Measurements from ENCODE around the gene TIAM1.
A peak's percentile ranks its signal among the peaks of the same experiment; 100 is the strongest.

The TIAM1 gene

DNA sequence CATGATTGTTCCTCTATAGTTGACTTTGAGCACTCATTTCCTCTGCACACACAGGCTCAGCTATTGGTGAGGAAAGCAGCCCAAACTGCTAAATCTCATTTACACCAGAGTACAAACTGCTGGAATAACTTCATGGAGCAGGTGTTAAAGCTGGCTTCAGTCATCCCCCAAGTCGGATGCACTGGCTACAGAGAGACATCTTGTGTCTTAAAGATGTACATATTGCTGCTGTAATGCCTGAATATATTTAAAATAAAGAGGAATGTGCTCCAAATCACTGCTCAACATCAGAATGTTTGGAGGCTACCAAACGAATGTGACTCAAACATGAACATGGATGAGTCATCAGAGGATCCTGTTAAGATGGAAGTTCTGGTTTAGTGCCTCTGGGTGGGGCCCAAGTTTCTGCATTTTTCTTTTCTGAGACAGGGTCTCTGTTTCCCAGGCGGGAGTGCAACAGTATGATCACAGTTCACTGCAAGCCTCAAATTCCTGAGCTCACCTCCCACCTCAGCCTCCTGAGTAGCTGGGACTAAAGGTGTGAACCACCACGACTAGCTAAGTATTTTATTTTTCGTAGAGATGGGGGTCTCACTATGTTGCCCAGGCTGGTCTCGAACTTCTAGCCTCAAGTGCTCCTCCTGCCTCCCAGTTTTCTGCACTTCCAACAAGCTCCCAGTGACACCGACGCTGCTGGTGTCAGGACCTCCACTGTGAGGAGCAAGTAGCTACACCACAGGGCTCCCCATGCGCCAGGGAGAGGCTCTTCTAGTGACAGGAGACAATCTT is 226.7 kb downstream of the TIAM1 start:
- DNase-seq: no peak

DNA sequence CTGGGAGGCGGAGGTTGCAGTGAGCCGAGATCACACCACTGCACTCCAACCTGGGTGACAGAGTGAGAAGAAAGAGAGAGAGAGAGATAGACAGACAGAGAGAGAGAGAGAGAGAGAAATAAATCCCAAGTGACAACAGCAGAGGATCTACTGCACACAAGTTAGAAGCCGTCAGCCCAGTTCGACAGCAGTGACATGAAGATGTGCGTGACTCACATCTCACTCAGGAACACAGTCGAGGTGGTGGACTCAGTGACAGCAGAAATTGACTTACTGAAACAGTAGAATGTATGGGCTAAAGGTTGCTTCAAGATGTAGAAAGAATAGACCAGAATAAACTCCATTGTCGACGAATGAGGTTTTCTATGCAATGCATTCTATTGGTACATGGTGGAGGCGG is 228.8 kb downstream of the TIAM1 start:
- DNase-seq: no peak

DNA sequence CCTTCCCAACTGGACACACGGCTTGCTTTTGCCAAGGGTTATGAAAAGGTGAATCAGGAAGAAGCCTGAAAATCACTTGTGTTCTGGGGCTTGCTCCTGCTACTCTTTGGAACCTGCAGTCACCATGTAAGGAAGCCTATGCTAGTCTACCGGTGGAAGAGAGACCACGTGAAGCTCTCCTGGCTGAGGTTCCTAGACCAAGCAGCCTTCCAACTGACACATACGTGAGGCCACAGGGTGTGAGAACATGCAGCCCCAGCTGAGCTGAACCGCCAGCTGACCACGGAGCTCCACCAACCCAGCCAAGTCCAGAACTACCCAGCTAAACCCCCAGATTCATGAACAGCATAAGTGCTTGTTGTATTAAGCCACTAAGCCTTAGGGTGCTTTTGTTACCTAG is 233.0 kb downstream of the TIAM1 start:
- DNase-seq: no peak

DNA sequence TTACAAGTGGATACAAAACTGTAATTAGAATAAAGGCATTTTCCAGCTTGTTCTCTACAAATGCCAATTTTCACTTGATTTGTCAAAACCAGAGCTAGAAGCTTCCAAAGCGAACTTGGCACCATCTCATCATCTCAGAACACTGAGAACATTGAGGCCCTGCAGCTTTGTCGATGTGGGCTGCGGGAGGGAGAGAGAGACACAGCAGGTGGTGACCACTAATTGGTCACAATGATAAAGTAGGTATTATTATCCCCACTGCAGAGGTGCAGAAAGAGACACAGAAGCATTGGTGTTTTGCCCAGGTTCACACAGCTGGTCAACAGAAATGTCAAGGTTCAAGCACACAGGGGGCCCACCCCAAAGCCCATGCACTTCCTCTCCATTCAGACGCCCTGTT is 233.6 kb downstream of the TIAM1 start:
- no peak for DNase-seq

DNA sequence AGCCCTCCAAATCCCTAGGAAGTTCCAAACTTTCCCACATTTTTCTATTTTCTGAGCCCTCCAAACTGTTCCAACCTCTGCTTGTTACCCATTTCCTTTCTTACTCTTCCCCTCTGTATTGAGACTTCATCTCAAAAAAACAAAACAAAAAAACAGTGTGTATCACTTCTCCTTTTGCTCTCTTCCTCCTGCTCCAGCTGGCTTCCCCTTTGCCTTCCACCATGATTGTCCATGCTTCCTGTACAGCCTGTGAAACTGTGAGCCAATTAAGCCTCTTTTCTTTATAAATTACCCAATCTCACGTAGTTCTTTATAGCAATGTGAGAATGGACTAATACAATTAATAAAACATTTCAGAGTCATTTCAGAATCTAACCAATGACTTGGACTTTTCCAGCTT is 236.2 kb downstream of the TIAM1 start:
- DNase-seq: no peak

DNA sequence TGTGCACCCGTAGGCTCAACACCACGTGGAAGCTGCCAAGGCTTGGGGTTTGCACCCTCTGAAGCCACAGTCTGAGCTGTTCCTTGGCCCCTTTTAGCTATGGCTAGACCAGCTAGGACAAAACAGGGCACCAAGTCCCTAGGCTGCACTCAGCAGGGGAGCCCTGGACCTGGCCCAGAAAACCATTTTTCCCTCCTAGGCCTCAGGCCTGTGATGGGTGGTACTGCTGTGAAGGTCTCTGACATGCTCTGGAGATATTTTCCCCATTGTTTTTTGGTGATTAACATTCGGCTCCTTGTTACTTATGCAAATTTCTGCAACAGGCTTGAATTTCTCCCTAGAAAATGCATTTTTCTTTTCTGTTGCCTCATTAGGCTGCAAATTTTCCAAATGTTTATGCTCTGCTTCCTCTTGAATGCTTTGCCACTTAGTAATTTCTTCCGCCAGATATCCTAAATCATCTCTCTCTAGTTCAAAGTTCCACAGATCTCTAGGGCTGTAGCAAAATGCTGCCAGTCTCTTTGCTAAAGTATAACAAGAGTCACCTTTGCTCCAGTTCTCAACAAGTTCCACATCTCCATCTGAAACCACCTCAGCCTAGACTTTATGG is 236.8 kb downstream of the TIAM1 start:
- no peak for DNase-seq

DNA sequence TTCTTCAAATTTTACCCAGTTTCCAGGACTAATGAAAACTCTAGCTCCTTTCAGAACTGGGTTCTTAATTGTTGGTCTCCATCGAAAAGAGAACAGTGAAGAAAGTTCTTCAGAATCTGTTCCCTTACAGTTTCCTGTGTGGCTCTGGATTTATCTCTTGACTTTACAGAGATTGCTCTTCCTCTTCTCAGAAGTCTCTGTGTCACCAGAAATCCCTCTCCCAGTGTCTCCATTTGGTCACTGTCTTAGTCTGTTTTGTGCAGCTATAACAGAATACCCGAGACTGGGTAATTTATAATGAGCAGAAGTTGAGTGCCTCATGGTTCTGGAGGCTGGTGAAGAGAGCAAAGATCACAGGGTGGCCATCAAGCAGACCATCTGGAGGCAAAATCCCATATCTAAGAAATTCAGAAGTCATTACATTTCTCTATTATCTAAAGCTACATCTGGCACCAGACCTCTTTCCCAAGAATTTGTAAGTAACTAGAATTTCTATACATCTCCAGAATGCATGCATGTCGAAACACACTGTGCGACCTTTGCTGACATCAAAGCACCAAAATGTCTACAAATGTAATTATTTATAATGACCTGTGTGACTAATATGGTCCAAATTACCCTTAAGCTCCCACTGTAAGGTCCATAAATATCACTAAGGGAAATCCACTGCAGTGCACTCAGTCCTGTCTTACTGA is 240.3 kb downstream of the TIAM1 start:
- DNase-seq: no peak

DNA sequence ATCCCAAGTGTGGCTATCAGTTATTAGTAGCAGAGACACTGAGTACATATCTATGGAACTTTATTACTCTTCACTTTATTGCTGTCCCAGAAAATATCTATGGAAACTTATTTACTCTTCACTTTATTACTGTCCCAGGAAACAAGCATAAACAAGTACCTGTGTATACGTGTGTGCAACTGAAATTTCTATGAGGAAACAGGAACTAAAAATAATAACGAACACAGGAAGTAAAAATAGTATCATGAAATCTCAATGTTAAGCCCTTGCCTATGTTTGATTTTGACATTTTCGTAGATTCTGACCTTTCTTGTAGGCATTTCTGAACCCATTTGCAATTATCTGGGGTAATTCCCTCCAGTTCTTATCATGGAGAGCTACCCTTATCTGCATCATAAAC is 240.9 kb downstream of the TIAM1 start:
- no peak for DNase-seq

DNA sequence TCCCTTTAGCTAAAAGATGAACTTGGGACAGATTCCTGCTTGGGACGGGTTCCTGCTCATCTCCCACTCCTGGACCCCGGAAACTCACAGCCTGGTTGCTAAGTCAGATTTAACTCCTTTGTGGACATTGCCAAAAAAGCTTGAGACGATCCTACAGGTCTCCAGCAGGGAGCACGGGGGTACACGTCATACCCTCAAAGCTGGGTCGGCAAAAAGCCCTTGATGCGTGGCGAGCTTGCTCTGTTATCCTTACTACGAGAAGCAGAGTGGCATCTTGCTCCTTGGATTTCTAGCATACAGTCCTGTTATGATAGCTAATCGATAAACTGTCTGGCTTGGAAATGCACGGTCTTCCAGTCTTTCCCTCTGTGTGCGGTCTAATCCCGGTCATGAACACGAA is 244.9 kb downstream of the TIAM1 start:
- DNase-seq: no peak

DNA sequence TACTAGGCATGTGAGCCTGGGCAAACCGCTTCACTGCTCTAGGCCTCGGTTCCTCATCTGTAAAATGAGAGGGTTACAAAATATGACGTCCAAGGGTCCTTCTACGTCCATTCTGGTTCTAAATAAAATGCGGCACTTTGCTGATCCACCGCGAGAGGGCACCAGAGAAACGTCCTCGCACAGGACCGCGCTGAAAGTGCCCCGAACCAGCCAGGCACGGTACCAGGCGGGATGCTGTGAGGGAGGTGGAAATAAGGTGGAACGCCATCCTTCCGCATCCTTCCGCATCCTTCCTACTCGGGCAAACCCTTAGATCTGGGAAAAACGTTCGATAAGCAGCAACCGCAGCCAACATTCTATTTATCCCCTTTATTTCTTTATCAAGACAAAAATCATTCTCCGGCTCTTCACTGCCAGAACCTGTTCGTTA is 245.5 kb downstream of the TIAM1 start:
- peak; percentile 13 for DNase-seq

DNA sequence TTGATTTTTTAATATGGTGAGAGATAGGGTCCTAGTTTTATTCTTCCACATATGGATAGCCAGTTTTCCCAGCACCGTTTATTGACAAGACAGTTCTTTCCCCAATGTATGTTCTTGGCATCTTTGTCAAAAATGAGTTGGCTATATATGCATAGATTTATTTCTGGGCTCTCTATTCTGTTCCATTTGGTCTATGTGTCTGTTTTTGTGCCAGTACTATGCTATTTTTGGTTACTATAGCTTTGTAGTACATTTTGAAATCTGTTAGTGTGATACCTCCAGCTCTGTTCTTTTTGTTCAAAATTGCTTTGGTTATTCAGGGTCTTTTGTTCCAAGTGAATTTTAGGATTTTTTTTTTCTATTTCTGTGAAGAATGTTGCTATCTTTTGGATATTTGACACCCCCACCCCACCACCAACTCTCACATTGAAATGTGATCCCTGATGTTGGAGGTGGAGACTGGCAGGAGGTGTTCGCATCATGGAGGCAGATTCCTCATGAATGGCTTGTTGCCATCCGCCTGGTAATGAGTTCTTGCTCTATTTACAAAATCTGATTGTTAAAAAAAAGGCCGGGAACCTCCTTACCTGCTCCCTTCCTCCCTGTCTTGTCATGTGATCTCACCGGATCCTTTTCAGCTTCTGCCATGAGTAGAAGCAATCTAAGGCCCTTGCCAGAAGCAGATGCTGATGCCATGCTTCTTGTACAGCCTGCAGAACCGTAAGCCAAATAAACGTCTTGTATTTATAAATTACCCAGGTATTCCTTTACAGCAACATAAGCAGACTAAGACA is 251.0 kb downstream of the TIAM1 start:
- no peak for DNase-seq

DNA sequence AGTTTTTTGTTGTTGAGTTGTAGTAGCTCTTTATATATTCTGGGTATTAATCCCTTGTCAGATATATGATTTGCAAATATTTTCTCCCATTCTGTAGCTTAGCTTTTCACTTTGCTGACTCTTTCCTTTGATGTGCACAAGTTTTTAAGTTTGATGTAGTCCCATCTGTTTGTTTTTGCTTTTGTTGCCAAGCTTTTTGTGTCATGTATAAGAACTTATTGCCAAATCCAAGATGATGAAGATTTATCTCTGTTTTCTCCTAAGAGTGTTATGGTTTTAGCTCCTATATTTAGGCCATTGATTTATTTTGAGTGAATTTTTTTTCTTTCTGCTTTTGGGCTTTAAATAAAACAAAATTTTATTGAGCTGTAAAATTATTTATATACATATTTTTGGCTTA is 253.7 kb downstream of the TIAM1 start:
- no peak for DNase-seq

DNA sequence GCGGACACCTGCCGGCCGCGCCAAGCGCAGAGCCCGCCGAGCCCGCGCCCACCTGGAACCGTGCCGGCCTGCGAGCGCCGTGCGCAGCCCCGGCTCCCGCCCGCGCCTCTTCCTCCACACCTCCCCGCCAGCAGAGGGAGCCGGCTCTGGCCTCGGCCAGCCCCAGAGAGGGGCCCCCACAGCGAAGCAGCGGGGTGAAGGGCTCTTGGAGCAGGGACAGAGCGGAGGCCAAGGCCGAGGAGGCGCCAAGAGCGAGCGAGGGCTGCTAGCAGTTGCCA is 255.6 kb downstream of the TIAM1 start:
- DNase-seq: no peak

DNA sequence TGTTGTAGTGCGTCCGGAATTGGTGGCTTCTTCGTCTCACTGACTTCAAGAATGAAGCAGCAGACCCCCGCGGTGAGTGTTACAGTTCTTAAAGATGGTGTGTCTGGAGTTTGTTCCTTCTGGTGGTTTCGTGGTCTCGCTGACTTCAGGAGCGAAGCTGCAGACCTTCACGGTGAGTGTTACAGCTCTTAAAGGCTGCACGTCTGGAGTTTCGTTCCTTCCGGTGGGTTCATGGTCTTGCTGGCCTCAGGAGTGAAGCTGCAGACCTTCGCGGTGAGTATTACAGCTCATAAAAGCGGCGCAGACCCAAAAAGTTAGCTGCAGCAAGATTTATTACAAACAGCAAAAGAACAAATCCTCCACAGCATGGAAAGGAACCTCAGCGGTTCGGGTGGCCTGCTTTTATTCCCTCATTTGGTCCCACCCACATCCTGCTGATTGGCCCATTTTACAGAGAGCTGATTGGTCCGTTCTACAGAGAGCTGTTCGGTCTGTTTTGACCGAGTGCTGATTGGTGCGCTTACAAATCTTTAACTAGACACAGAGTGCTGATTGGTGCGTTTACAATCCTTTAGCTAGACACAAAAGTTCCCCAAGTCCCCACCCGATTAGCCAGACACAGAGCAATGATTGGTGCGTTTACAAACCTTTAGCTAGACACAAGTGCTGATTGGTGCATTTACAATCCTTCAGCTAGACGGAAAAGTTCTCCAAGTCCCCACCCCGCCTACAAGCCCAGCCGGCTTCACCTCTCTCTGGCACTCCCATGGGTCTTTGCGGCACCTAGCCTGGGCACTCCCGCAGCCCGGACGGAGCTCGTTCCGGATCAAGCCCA is 256.2 kb downstream of the TIAM1 start:
- no peak for DNase-seq

DNA sequence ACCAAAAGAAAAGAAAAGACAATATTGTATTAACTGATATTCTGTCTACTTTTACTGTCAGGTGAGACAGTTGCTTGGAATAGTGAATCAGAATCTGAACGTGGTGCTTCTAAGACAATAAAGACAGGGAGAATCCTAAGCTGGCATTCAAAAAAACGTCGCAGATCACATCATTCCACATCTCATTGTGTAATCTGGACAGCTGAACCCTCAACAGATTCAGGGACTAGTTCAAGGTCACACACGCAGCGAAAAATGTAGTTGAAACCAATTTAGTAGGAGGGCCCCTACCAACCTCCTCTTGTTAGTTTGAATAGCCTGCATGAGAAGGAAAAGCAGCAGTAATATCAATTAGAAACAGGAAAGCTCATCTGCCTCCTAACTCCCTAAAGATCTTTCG is 259.4 kb downstream of the TIAM1 start:
- DNase-seq: no peak

DNA sequence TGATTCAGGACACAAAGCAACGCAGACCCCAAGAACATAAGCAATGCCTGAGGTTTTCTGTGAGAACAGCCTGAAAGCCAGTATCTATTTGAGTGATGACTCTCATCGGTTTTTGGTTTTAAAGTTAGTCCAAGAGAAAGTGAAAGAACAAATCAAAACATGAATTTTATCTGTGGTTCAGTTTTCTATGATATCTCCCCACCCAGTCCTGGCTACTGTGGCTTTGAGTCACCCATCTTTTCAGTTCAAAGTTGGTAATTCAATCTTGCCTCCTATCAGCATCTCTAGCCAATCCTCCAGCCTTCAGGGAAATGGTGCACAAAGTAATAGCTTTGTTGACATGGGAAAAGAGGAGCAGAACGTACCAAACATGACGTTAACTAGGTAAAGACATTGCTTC is 265.3 kb downstream of the TIAM1 start:
- no peak for DNase-seq

DNA sequence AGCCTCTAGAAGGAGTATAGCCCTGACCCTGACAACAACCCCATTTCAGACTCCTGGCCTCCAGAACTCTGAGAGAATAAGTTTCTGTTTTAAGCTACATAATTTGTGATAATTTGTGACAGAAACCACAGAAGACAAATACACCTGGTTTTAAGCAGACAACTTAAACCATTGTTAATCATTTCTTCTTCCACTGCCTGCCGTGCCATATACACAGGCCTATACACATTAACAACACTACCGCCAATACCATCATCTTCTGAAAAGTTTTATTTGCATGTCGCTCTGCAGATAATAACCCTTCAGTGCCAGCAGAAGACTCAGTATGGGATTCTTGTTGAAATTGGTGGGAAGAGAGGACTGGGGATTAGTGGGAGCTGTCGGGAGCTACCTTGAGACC is 265.8 kb downstream of the TIAM1 start:
- no peak for DNase-seq

DNA sequence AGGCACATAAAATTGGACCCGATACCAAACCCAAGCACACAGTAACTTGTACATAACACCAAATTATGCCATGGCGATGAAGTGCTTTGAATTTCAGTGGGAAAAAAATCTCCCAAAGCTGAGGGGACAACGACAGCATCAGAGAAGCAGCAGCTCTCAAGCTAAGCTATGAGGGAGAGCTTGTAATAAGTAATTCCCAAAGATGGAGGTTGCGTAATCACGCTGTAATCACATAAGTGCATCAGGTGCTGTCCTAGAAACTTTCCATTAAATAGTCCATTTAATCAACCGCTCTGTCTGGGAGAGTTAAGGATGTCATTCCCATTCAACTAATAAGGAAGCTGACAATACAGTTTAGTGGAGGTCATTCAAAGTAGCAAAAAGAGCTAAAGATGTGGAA is 268.2 kb downstream of the TIAM1 start:
- DNase-seq: no peak

DNA sequence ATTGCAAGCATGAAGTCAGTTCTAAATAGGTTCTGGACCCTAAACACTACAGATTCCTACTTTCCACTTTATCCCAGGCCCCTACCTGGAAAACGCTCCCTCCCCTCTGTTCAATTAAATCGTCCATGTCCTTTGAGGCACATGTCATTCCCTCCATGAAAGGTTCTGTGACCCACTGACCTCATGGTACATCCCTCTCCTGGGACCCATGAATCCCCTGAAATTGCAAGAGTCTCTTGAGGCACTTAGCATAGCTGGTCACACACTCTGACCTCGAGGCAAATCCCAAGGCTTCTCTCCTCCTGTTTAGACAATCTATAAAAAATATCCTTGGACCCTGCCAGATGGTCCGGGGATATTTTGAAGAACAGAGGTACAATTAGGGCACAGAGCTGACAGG is 271.5 kb downstream of the TIAM1 start:
- DNase-seq: no peak

Data from SHP77 treated with DMSO at 0.1 percent for 48 hours (cell line).